Activated T-helper 17 cell treated with anti-CD3 and anti-CD28 coated beads, Interleukin-2, amount 50 U/mL, for 72 hours (primary cell): Measurements from ENCODE around the gene SDK1. TPM values are rescaled to one million over a fixed set of nuclear protein-coding genes. Genes with fewer than 3 reads are reported as not detected.

Experiments used
- ATAC-seq: fragments of 150-1000 bp; cut with Tn5 transposase; replicated peaks from 2 replicates; pipeline ENCODE4 v1.10.0; 2021; ENCODE audit warnings: mild to moderate bottlenecking, moderate library complexity
- H3K27ac Mint-ChIP-seq: one replicate; pipeline ENCODE4 v1.8.0; 2022; ENCODE audit warnings: mixed read lengths
- H3K27me3 Mint-ChIP-seq: one replicate; pipeline ENCODE4 v1.8.0; 2022; ENCODE audit warnings: mixed read lengths
- H3K36me3 Mint-ChIP-seq: one replicate; pipeline ENCODE4 v1.8.0; 2022; ENCODE audit warnings: low read depth, mild to moderate bottlenecking, mixed read lengths
- H3K4me1 Mint-ChIP-seq: one replicate; pipeline ENCODE4 v1.8.0; 2022; ENCODE audit warnings: mixed read lengths
- H3K4me3 Mint-ChIP-seq: one replicate; pipeline ENCODE4 v1.8.0; 2022; ENCODE audit warnings: mild to moderate bottlenecking, mixed read lengths
- H3K9me3 Mint-ChIP-seq: one replicate; pipeline ENCODE4 v1.8.0; 2022; ENCODE audit warnings: mixed read lengths
- total RNA-seq, 2 donors: library from RNA; stranded (reverse); gene quantifications; one replicate each; pipeline ENCODE4 v1.2.3, GENCODE V29; 2022

The SDK1 gene
- total RNA-seq, 2 donors from 2014 or later, result 0.06 to 1.1 TPM

GRCh38 chr7:4033996-4034395 lies 732.9 kb downstream of the SDK1 start:
- peaks cover 10% of the 10 kb centered on the region for H3K27me3 Mint-ChIP-seq
- H3K27ac Mint-ChIP-seq, result no peak overlapping the region
- H3K4me1 Mint-ChIP-seq, result no peaks in the 10 kb centered on the region
- no peaks in the 10 kb centered on the region for H3K9me3 Mint-ChIP-seq
- no peak for ATAC-seq
- H3K36me3 Mint-ChIP-seq, result no peaks in the 10 kb centered on the region
- no peak overlapping the region for H3K4me3 Mint-ChIP-seq

GRCh38 chr7:4037308-4037707 lies 736.3 kb downstream of the SDK1 start:
- Mint-ChIP-seq H3K4me1 (no peaks in the 10 kb centered on the region), H3K4me3 (no peak overlapping the region), H3K27me3 (no peaks in the 10 kb centered on the region), H3K36me3 (no peaks in the 10 kb centered on the region), H3K9me3 (no peaks in the 10 kb centered on the region), H3K27ac (no peak overlapping the region)
- ATAC-seq, result no peak

- no peak for ATAC-seq
- Mint-ChIP-seq H3K4me3 (no peak overlapping the region), H3K27ac (no peak overlapping the region), H3K36me3 (no peaks in the 10 kb centered on the region), H3K4me1 (no peaks in the 10 kb centered on the region), H3K9me3 (no peaks in the 10 kb centered on the region), H3K27me3 (no peaks in the 10 kb centered on the region)
Observed at GRCh38 chr7:4037877-4038276, 736.8 kb downstream of the SDK1 start.

- no peak for ATAC-seq
- Mint-ChIP-seq H3K4me3 (no peak overlapping the region), H3K9me3 (no peaks in the 10 kb centered on the region), H3K27me3 (no peaks in the 10 kb centered on the region), H3K4me1 (no peaks in the 10 kb centered on the region), H3K36me3 (no peaks in the 10 kb centered on the region), H3K27ac (no peak overlapping the region)
Observed at GRCh38 chr7:4040109-4040928, 739.3 kb downstream of the SDK1 start.

GRCh38 chr7:4042402-4043045 lies 741.5 kb downstream of the SDK1 start:
- Mint-ChIP-seq H3K4me1 (no peaks in the 10 kb centered on the region), H3K9me3 (no peaks in the 10 kb centered on the region), H3K4me3 (no peak overlapping the region), H3K27ac (no peak overlapping the region), H3K27me3 (no peaks in the 10 kb centered on the region), H3K36me3 (no peaks in the 10 kb centered on the region)
- ATAC-seq, result no peak

- ATAC-seq, result no peak
- H3K27ac Mint-ChIP-seq, result no peak overlapping the region
- no peaks in the 10 kb centered on the region for H3K36me3 Mint-ChIP-seq
- H3K4me3 Mint-ChIP-seq, result no peak overlapping the region
- no peaks in the 10 kb centered on the region for H3K4me1 Mint-ChIP-seq
- H3K9me3 Mint-ChIP-seq, result no peaks in the 10 kb centered on the region
- H3K27me3 Mint-ChIP-seq, result no peaks in the 10 kb centered on the region
Observed at GRCh38 chr7:4043988-4044387, 742.9 kb downstream of the SDK1 start.

GRCh38 chr7:4045450-4045849 lies 744.4 kb downstream of the SDK1 start:
- H3K4me1 Mint-ChIP-seq, result no peaks in the 10 kb centered on the region
- no peak for ATAC-seq
- H3K4me3 Mint-ChIP-seq, result no peak overlapping the region
- no peaks in the 10 kb centered on the region for H3K36me3 Mint-ChIP-seq
- H3K9me3 Mint-ChIP-seq, result no peaks in the 10 kb centered on the region
- H3K27ac Mint-ChIP-seq, result no peak overlapping the region
- H3K27me3 Mint-ChIP-seq, result no peaks in the 10 kb centered on the region

- H3K4me1 Mint-ChIP-seq, result no peaks in the 10 kb centered on the region
- ATAC-seq, result no peak
- H3K9me3 Mint-ChIP-seq, result no peaks in the 10 kb centered on the region
- no peak overlapping the region for H3K4me3 Mint-ChIP-seq
- H3K27me3 Mint-ChIP-seq, result no peaks in the 10 kb centered on the region
- H3K36me3 Mint-ChIP-seq, result no peaks in the 10 kb centered on the region
- no peak overlapping the region for H3K27ac Mint-ChIP-seq
Observed at GRCh38 chr7:4045975-4046374, 744.9 kb downstream of the SDK1 start.

- Mint-ChIP-seq H3K9me3 (no peaks in the 10 kb centered on the region), H3K4me1 (no peaks in the 10 kb centered on the region), H3K27ac (no peak overlapping the region), H3K4me3 (no peak overlapping the region), H3K27me3 (peaks cover 8% of the 10 kb centered on the region), H3K36me3 (no peaks in the 10 kb centered on the region)
- ATAC-seq, result no peak
Observed at GRCh38 chr7:4048336-4048735, 747.3 kb downstream of the SDK1 start.

- H3K4me3 Mint-ChIP-seq, result no peak overlapping the region
- ATAC-seq, result no peak
- H3K4me1 Mint-ChIP-seq, result no peaks in the 10 kb centered on the region
- no peaks in the 10 kb centered on the region for H3K9me3 Mint-ChIP-seq
- H3K27ac Mint-ChIP-seq, result no peak overlapping the region
- peaks cover 14% of the 10 kb centered on the region for H3K27me3 Mint-ChIP-seq
- no peaks in the 10 kb centered on the region for H3K36me3 Mint-ChIP-seq
Observed at GRCh38 chr7:4049202-4049601, 748.1 kb downstream of the SDK1 start.

- ATAC-seq, result no peak
- peaks cover 21% of the 10 kb centered on the region for H3K27me3 Mint-ChIP-seq
- no peak overlapping the region for H3K4me3 Mint-ChIP-seq
- H3K4me1 Mint-ChIP-seq, result no peaks in the 10 kb centered on the region
- H3K36me3 Mint-ChIP-seq, result no peaks in the 10 kb centered on the region
- H3K9me3 Mint-ChIP-seq, result no peaks in the 10 kb centered on the region
- no peak overlapping the region for H3K27ac Mint-ChIP-seq
Observed at GRCh38 chr7:4050126-4050660, 749.1 kb downstream of the SDK1 start.

- Mint-ChIP-seq H3K9me3 (peaks cover 3% of the 10 kb centered on the region), H3K27me3 (peaks cover 26% of the 10 kb centered on the region), H3K27ac (no peak overlapping the region), H3K4me1 (no peaks in the 10 kb centered on the region), H3K4me3 (no peak overlapping the region), H3K36me3 (no peaks in the 10 kb centered on the region)
- no peak for ATAC-seq
Observed at GRCh38 chr7:4051696-4052095, 750.6 kb downstream of the SDK1 start.

- Mint-ChIP-seq H3K27ac (no peak overlapping the region), H3K36me3 (no peaks in the 10 kb centered on the region), H3K4me3 (no peak overlapping the region), H3K4me1 (no peaks in the 10 kb centered on the region), H3K9me3 (peaks cover 3% of the 10 kb centered on the region), H3K27me3 (peaks cover 26% of the 10 kb centered on the region)
- ATAC-seq, result no peak
Observed at GRCh38 chr7:4052130-4052529, 751.1 kb downstream of the SDK1 start.

- Mint-ChIP-seq H3K9me3 (peaks cover 12% of the 10 kb centered on the region), H3K4me1 (no peaks in the 10 kb centered on the region), H3K27me3 (peaks cover 40% of the 10 kb centered on the region), H3K36me3 (no peaks in the 10 kb centered on the region), H3K27ac (no peak overlapping the region), H3K4me3 (no peak overlapping the region)
- no peak for ATAC-seq
Observed at GRCh38 chr7:4054158-4054557, 753.1 kb downstream of the SDK1 start.
